KMS-11 (cell line): ENCODE measurements around the gene DDX54.
"Not testable (repeated sequence)": the region's sequence is repeated elsewhere in the genome, so short reads cannot be mapped to it uniquely, and the experiment has no call there.

Experiments
- H2AFZ ChIP-seq: fragments of 200-600 bp; sonication (generic); 2 replicates; pipeline ENCODE4 v1.6.1; 2016; ENCODE audit warnings: antibody characterized with exemption, mixed run types, low read depth
- H3K27ac ChIP-seq: fragments of 200-600 bp; sonication (generic); 2 replicates; pipeline ENCODE4 v1.6.1; 2016; ENCODE audit warnings: mild to moderate bottlenecking, mixed run types
- H3K27me3 ChIP-seq: fragments of 200-600 bp; sonication (generic); 2 replicates; pipeline ENCODE4 v1.6.1; 2017; ENCODE audit warnings: mild to moderate bottlenecking, low read depth, mixed run types, moderate library complexity; ENCODE audit not compliant: insufficient read depth
- H3K36me3 ChIP-seq: fragments of 200-600 bp; sonication (generic); 2 replicates; pipeline ENCODE4 v1.6.1; 2017; ENCODE audit warnings: mild to moderate bottlenecking, mixed run types; ENCODE audit not compliant: insufficient read depth
- H3K4me1 ChIP-seq: fragments of 200-600 bp; sonication (generic); 2 replicates; pipeline ENCODE4 v1.6.1; 2016; ENCODE audit warnings: mild to moderate bottlenecking, low read depth, mixed run types; ENCODE audit not compliant: poor library complexity, severe bottlenecking
- H3K4me2 ChIP-seq: fragments of 200-600 bp; sonication (generic); 2 replicates; pipeline ENCODE4 v1.7.0; 2016; ENCODE audit warnings: mild to moderate bottlenecking, mixed run types
- H3K4me3 ChIP-seq: fragments of 200-600 bp; sonication (generic); IDR thresholded peaks from 2 replicates; pipeline ENCODE4 v1.6.1; 2017; ENCODE audit warnings: low read depth, low read length, mixed read lengths; ENCODE audit not compliant: insufficient read depth
- H3K79me2 ChIP-seq: fragments of 200-600 bp; sonication (generic); 2 replicates; pipeline ENCODE4 v1.6.1; 2016; ENCODE audit warnings: low read depth, mixed run types; ENCODE audit not compliant: insufficient read depth
- H3K9ac ChIP-seq: fragments of 200-600 bp; sonication (generic); 2 replicates; pipeline ENCODE4 v1.6.1; 2016; ENCODE audit warnings: mild to moderate bottlenecking, mixed run types
- H4K20me1 ChIP-seq: fragments of 200-600 bp; sonication (generic); 2 replicates; pipeline ENCODE4 v1.6.1; 2016; ENCODE audit warnings: mild to moderate bottlenecking, mixed run types; ENCODE audit not compliant: insufficient read depth
- TF ChIP-seq, protein P1 (sequence below): fragments of 200-600 bp; sonication (generic); conservative IDR thresholded peaks from 2 replicates; pipeline ENCODE4 v1.6.1; 2017; ENCODE audit warnings: low read depth, mild to moderate bottlenecking, antibody characterized with exemption, low read length, moderate library complexity, mixed read lengths

Gene DDX54

DNA sequence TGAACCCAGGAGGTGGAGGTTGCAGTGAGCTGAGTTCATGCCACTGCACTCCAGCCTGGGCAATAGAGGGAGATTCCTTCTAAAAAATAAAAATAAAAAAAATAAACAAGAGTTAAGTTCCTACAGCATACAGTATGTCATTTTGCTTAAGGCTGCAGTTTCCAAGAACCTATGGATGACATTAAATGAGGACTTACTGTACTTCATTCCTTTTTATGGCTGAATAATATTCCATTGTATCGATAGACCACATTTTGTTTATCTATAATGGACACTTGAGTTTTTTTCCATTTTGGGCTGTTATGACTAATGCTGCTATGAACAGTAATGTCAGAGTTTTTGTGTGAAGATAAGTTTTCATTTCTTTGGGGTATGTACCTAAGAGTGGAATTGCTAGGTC lies 67.1 kb downstream of the DDX54 start:
- H3K4me3 ChIP-seq: no peak overlapping the region
- no peak overlapping the region for H3K4me2 ChIP-seq
- H3K4me1 ChIP-seq: no peaks in the 10 kb centered on the region
- no peaks in the 10 kb centered on the region for H3K27me3 ChIP-seq
- no peak overlapping the region for H2AFZ ChIP-seq
- H3K36me3 ChIP-seq: no peaks in the 10 kb centered on the region
- H3K79me2 ChIP-seq: no peaks in the 10 kb centered on the region
- no peaks in the 10 kb centered on the region for H4K20me1 ChIP-seq
- no peak overlapping the region for H3K9ac ChIP-seq
- TF ChIP-seq, protein P1, sequence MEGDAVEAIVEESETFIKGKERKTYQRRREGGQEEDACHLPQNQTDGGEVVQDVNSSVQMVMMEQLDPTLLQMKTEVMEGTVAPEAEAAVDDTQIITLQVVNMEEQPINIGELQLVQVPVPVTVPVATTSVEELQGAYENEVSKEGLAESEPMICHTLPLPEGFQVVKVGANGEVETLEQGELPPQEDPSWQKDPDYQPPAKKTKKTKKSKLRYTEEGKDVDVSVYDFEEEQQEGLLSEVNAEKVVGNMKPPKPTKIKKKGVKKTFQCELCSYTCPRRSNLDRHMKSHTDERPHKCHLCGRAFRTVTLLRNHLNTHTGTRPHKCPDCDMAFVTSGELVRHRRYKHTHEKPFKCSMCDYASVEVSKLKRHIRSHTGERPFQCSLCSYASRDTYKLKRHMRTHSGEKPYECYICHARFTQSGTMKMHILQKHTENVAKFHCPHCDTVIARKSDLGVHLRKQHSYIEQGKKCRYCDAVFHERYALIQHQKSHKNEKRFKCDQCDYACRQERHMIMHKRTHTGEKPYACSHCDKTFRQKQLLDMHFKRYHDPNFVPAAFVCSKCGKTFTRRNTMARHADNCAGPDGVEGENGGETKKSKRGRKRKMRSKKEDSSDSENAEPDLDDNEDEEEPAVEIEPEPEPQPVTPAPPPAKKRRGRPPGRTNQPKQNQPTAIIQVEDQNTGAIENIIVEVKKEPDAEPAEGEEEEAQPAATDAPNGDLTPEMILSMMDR: no peak
- no peak overlapping the region for H3K27ac ChIP-seq

DNA sequence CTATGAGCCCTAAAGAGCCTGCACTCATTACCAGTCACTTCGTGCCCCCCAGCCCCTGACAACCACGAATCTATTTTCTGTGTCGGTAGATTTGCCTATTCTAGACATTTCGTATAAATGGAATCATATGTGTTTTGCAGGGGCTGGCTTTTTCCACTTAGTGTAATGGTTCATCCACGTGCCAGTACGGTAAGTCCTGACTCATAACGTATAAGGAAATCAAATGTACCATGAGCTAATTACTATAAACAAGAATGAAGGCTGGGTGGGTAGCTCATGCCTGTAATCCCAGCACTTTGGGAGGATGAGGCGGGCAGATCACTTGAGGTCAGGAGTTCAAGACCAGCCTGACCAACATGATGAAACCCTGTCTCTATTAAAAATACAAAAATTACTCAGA lies 67.6 kb downstream of the DDX54 start:
- not testable (repeated sequence) for H3K4me2 ChIP-seq, H3K9ac ChIP-seq, H3K4me3 ChIP-seq, H2AFZ ChIP-seq, H3K4me1 ChIP-seq, H3K27me3 ChIP-seq, H4K20me1 ChIP-seq, H3K27ac ChIP-seq, H3K36me3 ChIP-seq, H3K79me2 ChIP-seq

DNA sequence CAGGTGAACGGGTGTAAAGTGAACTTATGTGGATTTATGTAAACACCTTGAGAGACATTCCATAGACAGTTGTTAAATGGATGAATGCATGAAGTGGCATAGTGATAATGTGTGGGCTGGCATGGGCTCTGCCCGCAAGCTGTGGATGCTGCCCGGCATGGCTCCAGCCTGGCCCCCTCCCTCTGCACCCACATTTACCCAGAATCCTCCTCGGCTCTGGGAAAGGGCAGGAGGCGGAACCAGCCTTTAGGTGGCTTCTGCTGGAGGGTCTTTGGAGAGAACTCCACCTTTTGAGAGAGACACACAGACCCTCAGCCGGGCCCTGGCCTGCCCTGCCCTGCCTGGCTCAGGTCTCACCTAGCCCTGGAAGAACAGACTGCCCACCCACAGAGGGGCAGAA lies 68.4 kb downstream of the DDX54 start:
- Histone ChIP-seq H4K20me1 (no peaks in the 10 kb centered on the region), H3K9ac (no peak overlapping the region), H3K27ac (no peak overlapping the region), H3K79me2 (no peaks in the 10 kb centered on the region), H3K36me3 (no peaks in the 10 kb centered on the region), H3K4me1 (no peaks in the 10 kb centered on the region), H3K4me2 (no peak overlapping the region), H3K4me3 (no peak overlapping the region), H3K27me3 (no peaks in the 10 kb centered on the region), H2AFZ (no peak overlapping the region)
- TF ChIP-seq, protein P1: no peak

DNA sequence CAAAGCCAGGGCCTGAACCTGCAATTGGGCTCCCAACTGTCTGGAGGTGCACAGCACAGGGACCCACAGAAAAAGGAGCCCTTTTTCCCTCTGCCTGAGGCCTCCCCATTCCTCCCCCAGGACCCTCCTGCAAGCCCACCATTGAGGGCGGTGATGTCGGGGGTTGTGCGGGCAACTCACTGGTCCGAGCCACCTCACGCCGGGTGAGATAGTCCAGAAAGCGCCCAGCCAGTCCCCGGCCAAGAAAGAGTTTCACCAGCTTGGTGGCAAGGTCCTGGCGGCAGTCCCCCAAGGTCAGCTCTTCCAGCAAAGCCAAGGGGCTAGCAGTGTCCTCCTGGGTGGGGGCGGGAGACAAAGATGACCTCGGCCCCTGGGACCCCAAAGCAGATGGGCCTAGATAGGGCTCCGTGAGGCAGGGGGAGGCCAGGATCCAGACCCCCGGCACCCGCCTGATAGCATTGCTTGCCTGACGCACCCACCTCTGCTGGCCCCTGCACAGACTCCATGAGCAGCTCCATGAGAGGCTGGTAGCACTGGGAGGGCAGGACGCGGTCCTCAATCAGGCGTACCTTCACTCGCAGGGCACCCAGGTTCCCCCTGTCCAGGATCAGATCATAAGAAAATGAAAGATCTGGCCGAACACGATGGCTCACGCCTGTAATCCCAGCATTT lies 69.7 kb downstream of the DDX54 start:
- TF ChIP-seq, protein P1: no peak

DNA sequence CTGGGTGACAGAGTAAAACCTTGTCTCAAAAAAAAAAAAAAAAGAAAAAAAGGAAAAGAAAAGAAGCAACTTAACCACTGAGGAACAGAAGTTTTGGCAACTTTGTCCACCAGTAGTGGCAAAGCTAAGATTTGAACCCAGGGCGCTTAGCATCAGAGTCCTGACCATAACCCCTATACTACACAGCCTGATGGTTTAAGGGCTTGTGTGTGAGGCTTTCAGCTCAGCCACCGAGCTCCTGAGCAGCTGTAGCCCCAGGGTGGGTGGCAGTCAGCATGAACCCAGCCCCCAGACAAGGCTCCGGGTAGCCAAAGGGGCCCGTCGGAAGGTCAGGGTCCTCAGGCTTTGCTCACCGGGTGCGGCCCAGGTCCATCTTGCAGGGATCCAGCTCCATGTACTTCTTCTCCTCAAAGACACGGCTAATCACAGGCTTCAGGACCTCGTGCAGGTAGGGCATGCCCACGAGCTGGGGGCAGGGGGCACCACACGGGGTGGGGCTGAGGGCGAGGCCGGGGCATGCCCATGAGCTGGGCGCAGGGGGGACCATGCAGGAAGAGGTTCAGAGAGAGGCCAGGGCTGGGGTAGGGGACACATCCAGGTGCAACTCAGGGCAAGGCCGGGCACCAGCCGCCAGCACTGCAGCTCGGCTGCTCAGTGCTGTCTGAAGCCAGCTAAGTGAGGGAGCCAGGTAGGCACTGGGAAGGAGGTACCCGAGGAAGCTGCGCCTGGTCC lies 70.7 kb downstream of the DDX54 start:
- Histone ChIP-seq H3K4me1 (no peaks in the 10 kb centered on the region), H3K36me3 (no peaks in the 10 kb centered on the region), H3K27ac (no peak overlapping the region), H3K4me2 (no peak overlapping the region), H3K4me3 (no peak overlapping the region), H2AFZ (no peak overlapping the region), H4K20me1 (no peaks in the 10 kb centered on the region), H3K27me3 (no peaks in the 10 kb centered on the region), H3K9ac (no peak overlapping the region), H3K79me2 (no peaks in the 10 kb centered on the region)
- TF ChIP-seq, protein P1: no peak

More for the DNA sequence above, 69.7 kb downstream of the DDX54 start:
- H3K4me3 ChIP-seq: no peak overlapping the region
- no peak overlapping the region for H3K9ac ChIP-seq
- no peaks in the 10 kb centered on the region for H4K20me1 ChIP-seq
- H3K4me2 ChIP-seq: no peak overlapping the region
- H3K27me3 ChIP-seq: no peaks in the 10 kb centered on the region
- H3K36me3 ChIP-seq: no peaks in the 10 kb centered on the region
- H3K4me1 ChIP-seq: no peaks in the 10 kb centered on the region
- H3K79me2 ChIP-seq: no peaks in the 10 kb centered on the region
- H2AFZ ChIP-seq: no peak overlapping the region
- no peak overlapping the region for H3K27ac ChIP-seq
